Cardiac fibroblast (primary cell): ENCODE measurements around the gene NHSL2.

Source experiments
- DNase-seq, 2 donors: peaks; one replicate each; pipeline versions ENCODE4 v3.0.0 to v3.0.0-alpha.2; 2010; ENCODE audit warnings: low read depth in 2 of 2
- H3K4me3 ChIP-seq, 2 donors: replicated peaks in 1 of 2; 1 replicate in 1 of 2; 2 replicates in 1 of 2; pipeline ENCODE4 v1.5.1; 2011; ENCODE audit warnings: low read depth in 2 of 2, low read length in 2 of 2, mild to moderate bottlenecking in 2 of 2, moderate library complexity in 1 of 2
- TF ChIP-seq, protein P1 (sequence below): IDR thresholded peaks from one replicate; pipeline ENCODE4 v1.5.1; 2011; ENCODE audit warnings: low read depth, mild to moderate bottlenecking, low read length, inconsistent platforms

The NHSL2 gene

DNA sequence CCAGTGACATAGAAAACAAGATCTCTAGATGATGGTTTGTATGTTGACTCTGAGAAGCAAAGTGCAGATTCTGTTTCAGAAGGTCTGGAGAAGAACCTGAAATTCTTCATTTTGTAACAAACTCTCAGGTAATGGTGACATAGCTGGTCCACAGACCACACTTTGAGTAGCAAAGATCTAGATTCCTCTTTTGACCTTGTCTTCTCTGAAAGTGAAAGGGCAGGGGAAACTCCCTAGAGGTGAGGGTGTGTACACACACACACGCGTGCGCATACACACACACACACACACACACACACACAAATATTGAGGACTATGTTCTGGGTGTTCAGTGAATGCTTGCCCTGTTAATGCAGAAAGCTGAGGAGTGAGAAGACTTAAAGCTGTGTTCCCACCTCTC, 110.1 kb downstream of the NHSL2 start:
- no peak overlapping the region for H3K4me3 ChIP-seq
- no peak for DNase-seq
- TF ChIP-seq, protein P1, sequence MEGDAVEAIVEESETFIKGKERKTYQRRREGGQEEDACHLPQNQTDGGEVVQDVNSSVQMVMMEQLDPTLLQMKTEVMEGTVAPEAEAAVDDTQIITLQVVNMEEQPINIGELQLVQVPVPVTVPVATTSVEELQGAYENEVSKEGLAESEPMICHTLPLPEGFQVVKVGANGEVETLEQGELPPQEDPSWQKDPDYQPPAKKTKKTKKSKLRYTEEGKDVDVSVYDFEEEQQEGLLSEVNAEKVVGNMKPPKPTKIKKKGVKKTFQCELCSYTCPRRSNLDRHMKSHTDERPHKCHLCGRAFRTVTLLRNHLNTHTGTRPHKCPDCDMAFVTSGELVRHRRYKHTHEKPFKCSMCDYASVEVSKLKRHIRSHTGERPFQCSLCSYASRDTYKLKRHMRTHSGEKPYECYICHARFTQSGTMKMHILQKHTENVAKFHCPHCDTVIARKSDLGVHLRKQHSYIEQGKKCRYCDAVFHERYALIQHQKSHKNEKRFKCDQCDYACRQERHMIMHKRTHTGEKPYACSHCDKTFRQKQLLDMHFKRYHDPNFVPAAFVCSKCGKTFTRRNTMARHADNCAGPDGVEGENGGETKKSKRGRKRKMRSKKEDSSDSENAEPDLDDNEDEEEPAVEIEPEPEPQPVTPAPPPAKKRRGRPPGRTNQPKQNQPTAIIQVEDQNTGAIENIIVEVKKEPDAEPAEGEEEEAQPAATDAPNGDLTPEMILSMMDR = no peak

DNA sequence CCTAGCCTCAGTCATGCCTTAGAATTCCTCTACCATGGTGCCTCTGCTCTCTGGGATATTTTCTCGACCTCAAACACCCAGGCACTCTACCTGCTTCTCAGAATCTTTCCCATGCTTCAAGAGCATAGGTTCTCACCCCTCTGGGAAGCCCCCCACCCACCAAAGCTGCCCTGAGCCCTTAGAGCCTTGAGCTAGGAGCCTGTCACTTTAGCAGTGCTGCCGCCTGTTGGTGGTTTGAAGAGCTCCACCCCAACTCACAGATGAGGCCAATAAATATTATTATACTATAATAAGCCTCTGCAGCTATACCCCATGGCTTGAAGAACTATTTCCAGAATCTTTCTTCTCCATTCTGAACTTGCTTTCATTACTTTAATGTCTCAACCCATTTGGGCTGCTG, 111.3 kb downstream of the NHSL2 start:
- H3K4me3 ChIP-seq = no peak overlapping the region
- no peak for DNase-seq
- TF ChIP-seq, protein P1 = peak; percentile 40

DNA sequence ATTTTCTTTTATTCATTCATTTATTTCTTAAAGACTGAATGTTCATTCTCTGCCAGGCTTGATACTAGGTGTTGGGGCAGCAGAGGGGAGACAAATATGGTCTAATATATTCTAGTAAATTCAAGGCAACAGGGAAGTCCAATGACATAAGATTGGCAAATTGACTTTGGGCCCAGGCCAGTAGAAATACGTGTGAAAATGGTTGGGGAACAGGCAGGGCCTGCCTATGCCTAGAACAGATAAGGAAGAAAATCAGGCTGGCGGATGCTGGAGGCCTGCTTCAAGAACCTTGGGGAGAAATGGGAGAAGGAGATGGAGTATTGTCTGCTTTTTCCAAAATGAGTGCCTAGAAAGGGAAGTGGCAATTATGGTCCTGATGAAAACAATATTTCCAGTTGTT, 112.4 kb downstream of the NHSL2 start:
- TF ChIP-seq, protein P1 = no peak
- no peak overlapping the region for H3K4me3 ChIP-seq
- DNase-seq = no peak

DNA sequence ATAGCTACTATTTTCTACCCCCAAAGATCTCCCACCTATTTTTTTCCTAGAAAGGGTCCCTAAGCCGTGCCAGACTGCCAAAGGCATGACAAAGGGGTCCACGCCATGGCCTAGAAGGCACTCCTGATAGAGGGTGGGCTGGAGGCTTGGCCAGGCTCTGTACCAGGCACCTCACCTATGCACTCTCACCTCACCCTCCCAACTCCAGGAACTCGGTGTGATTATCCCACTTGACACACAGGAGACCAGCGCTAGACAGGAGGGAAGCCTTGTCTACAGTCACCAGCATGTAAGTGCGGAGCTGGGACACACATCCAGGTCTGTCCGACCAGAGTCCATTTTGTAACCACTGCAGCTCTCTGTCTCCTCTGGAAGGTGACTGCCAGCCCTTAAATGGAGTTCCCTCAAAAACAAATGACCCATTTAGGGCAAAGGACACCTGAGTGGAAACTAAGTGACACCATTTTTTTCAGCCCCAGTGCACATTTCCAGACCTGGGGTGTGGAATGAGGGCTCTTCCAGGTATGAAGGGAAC, 114.7 kb downstream of the NHSL2 start:
- H3K4me3 ChIP-seq = no peak overlapping the region
- DNase-seq = no peak
- TF ChIP-seq, protein P1 = no peak

DNA sequence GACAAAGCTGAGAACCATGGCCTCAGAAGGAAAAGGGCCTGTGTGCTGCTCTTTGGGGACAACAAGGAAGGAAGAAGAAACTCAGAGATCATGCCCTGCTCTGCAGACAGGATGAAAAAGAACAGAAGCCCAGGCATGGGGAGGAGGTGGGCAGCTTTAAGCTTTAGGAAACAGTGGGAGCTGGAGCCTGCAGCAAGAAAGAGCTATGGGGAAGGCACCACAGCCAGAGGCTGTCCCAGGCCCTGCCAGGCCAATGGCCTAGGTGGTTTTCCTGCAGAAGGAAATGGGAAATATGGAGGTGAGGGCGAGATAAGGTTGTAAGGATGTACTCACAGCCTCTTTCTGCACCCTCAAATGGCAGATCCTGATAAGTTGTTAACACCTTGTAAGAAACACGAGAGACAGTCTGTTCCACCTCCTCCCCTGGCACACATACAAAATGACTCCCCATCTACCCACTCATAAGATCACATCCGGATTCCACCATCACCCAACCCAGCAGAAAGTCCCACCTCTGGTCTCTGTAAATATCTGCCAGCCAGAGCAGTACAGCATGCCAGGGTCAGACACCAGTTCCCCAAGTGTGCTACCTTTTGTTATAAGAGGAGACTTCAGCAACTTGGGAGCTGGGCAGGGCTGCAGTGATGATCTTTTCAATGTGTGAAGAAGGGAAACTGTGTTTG, 115.8 kb downstream of the NHSL2 start:
- DNase-seq = no peak
- TF ChIP-seq, protein P1 = no peak
- no peak overlapping the region for H3K4me3 ChIP-seq

DNA sequence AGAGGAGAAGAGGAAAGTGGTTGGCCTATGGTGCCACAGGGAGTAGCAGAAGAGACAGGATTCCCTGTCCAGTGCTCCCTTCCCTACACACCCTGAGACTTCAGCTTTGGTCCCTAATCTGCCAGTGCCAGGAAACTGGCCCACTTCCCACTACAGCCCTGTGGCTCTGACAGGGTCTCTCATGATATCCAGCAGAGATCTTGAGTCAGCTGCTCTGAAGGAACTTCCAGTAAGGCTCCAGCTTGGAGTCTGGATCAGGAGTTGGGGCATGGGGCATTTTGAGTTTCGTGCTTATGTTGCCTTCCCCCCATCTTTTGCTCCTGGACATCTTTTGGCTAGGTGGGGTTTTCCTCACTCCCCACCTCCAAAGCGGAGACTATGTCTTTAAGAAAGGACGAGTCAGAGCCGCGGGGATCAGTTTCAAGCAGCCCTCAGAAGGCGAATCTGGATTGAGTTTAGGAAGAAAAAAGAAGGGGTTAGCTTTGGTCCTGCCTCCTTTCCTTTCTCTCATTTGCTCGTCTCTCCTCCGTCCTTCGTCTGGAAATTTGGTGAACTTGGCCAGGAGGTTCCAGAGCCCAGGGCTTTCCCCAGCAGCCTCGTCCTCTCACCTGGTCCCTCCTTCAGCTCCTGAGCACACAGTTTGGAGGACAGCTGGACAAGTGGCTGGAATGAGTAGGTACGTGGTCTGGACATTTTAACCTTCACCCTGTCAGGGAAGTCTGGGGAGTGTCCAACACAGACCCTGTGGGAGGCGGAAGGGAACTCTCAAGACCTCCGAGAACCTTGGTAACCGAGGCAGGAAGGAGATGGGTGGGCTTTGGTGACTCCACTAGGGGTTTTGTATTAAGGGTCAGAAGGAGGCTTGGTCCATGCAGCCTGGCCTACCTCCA, 116.6 kb downstream of the NHSL2 start:
- no peak for DNase-seq
- TF ChIP-seq, protein P1 = no peak
- H3K4me3 ChIP-seq = no peak overlapping the region
